Activated T-cell treated with anti-CD3 and anti-CD28 coated beads, Interleukin-2, amount 50 U/mL, for 24 hours (primary cell): ENCODE data around the gene ONECUT3.
"Not testable (repeated sequence)": the region's sequence is repeated elsewhere in the genome, so short reads cannot be mapped to it uniquely, and the experiment has no call there.

Source experiments
- DNase-seq: peaks from one replicate; pipeline ENCODE4 v3.0.0-alpha.2; 2020
- H3K27ac Mint-ChIP-seq: 2 replicates; pipeline ENCODE4 v1.8.0; 2020; ENCODE audit warnings: mild to moderate bottlenecking, mixed read lengths
- H3K27me3 Mint-ChIP-seq: 2 replicates; pipeline ENCODE4 v1.8.0; 2020; ENCODE audit warnings: mixed read lengths
- H3K36me3 Mint-ChIP-seq: 2 replicates; pipeline ENCODE4 v1.8.0; 2020; ENCODE audit warnings: low read depth, mixed read lengths
- H3K4me1 Mint-ChIP-seq: 2 replicates; pipeline ENCODE4 v1.8.0; 2020; ENCODE audit warnings: low read depth, mixed read lengths
- H3K4me3 Mint-ChIP-seq: 2 replicates; pipeline ENCODE4 v1.8.0; 2020; ENCODE audit warnings: mild to moderate bottlenecking, moderate library complexity, mixed read lengths
- H3K9me3 Mint-ChIP-seq: 2 replicates; pipeline ENCODE4 v1.8.0; 2020; ENCODE audit warnings: mixed read lengths

ONECUT3 gene

DNA sequence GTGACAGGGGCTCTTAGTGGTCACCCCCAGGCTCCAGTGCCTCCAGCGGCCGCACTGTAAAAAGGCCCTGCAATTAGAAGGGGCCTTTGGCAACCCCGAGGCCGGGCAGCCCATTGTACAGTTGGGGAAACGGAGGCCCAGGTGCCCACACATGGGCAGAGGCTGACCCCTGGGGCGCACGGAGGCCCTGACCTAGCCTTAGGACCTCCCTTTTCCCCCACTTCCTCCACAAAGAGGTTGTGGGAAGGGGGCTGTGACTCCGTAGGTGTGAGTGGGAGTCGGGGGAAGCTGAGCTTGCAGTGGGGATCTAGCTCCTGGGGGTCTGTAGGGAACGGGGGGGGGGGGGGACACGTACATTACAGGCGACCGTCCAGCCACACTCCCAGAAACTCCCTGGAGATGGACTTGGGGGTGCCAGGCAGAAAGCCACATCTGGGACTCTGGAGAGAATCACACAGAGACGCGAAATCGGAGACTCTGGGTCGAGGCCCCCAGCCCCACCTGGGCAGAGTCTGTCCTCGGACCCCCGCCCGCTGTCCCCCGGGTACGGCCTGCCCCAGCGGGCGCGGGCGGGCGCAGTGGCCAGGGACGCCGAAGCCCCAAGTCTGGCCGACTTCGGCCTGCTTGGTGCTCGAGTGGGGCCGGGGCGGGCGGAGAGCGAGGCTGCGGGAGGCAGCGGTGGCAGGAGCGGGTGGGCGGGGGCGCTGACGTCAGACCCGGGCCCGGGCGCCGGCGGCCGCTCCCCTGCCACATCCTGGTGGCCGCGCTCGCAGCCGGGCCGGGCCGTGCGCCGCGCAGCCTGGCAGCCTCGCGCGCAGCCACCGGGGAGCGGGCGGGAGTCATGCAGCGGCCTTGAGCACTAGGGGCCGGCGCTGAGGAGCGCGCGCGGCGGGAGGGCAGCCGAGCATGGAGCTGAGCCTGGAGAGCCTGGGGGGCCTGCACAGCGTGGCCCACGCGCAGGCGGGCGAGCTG, at the start of gene ONECUT3:
ONECUT3 (plus strand) TSS at position 750 of the 972 bp plus-strand sequence; CDS start at position 907, 157 bp downstream.
- peaks cover 16% of the 10 kb centered on the region for H3K4me1 Mint-ChIP-seq
- H3K4me3 Mint-ChIP-seq = no peak within 1 kb of the TSS
- no peaks in the 10 kb centered on the region for H3K9me3 Mint-ChIP-seq
- H3K36me3 Mint-ChIP-seq = no peaks in the 10 kb centered on the region
- peaks cover 67% of the 10 kb centered on the region for H3K27me3 Mint-ChIP-seq
- DNase-seq = no peak
- H3K27ac Mint-ChIP-seq = peak within 1 kb of the TSS; percentile 44

DNA sequence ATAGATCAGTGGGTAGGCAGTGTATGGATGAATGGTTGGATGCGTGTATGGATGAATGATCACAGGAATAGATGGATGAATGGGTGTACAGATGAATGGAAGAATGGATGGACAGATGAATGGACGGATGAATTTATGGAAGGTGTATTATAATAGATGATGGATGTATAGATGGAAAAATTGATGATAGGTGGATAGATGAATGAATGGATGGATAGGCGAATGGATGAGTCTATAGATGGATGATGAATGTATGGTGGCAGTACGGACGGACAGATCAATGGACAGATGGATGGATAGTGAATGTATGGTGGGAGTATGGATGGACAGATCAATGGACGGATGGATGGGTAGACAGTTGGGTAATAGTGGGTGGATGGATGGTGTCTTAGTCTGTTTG, 49.0 kb upstream of the ONECUT3 start:
- H3K27ac Mint-ChIP-seq = no peak overlapping the region
- peaks cover 10% of the 10 kb centered on the region for H3K4me1 Mint-ChIP-seq
- DNase-seq = no peak
- H3K4me3 Mint-ChIP-seq = no peak overlapping the region
- peaks cover 50% of the 10 kb centered on the region for H3K27me3 Mint-ChIP-seq
- peaks cover 11% of the 10 kb centered on the region for H3K9me3 Mint-ChIP-seq
- H3K36me3 Mint-ChIP-seq = no peaks in the 10 kb centered on the region

DNA sequence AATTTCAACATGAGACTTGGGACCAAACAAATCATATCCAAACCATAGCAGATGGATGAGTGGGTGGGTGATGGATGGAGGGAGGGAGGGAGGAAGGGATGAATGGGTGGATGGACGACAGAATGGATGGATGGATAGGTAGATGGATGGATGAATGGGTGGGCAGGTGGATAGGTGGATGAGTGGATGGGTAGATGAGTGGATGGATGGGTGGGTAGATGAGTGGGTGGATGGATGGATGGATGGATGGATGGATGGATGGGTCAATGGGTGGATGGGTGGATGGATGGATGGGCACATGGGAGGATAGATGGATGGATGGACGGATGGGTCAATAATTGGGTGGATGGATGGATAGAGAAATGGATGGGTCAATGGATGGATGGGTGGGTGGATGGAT, 47.9 kb upstream of the ONECUT3 start:
- Mint-ChIP-seq H3K4me1 (peaks cover 10% of the 10 kb centered on the region), H3K9me3 (peaks cover 11% of the 10 kb centered on the region), H3K27me3 (peaks cover 48% of the 10 kb centered on the region), H3K4me3 (no peak overlapping the region), H3K27ac (no peak overlapping the region), H3K36me3 (no peaks in the 10 kb centered on the region)
- no peak for DNase-seq

DNA sequence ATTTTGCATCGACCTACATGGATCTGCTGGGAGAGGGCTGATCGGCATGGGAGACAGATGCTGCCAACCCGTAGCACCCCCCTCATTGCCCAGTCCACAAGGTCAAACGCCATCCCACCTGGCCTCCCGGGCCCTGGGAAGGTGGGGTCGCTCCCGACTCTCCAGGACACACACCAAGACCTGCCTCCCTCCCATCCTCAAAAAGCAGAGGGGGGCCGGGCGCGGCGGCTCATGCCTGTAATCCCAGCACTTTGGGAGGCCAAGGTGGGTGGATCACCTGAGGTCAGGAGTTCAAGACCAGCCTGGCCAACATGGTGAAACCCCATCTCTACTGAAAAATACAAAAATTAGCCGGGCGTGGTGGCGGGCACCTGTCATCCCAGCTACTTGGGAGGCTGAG, 46.7 kb upstream of the ONECUT3 start:
- not testable (repeated sequence) for H3K27ac Mint-ChIP-seq, H3K4me3 Mint-ChIP-seq, H3K4me1 Mint-ChIP-seq, H3K36me3 Mint-ChIP-seq, DNase-seq
- H3K9me3 Mint-ChIP-seq = peaks cover 11% of the 10 kb centered on the region
- peaks cover 37% of the 10 kb centered on the region for H3K27me3 Mint-ChIP-seq

DNA sequence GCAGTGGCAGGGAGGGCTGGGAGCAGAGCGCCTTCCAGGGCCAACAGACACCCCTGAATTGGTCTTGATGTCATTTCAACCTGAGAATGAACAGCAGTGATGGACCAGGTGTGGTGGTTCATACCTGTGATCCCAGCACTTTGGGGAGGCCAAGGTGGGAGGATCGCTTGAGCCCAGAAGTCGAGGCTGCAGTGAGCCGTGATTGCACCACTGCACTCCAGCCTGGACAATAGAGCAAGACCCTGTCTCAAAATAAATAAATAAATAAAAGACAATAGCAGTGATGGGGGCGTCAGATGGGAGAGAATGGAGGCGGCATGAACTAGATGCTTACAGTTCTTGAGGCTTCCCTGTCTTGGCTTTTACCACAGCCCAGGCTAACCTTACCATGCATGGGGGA, 46.1 kb upstream of the ONECUT3 start:
- Mint-ChIP-seq H3K27me3 (peaks cover 31% of the 10 kb centered on the region), H3K36me3 (no peaks in the 10 kb centered on the region), H3K4me1 (no peaks in the 10 kb centered on the region), H3K9me3 (peaks cover 11% of the 10 kb centered on the region), H3K27ac (no peak overlapping the region), H3K4me3 (no peak overlapping the region)
- no peak for DNase-seq

DNA sequence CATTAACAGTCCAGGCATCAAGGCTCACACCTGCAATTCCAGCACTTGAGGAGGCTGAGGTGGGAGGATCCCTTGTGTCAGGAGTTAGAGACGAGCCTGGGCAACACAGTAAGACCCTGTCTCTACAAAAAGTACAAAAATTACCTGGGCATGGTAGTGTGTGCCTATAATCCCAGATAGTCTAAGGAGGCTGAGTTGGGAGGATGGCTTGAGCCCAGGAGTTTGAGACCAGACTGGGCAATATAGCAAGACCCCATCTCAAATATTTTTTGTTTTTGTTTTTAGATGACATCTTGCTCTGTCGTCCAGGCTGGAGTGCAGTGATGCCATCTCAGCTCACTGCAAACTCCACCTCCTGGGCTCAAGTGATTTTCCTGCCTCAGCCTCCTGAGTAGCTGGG, 40.1 kb upstream of the ONECUT3 start:
- DNase-seq = no peak

DNA sequence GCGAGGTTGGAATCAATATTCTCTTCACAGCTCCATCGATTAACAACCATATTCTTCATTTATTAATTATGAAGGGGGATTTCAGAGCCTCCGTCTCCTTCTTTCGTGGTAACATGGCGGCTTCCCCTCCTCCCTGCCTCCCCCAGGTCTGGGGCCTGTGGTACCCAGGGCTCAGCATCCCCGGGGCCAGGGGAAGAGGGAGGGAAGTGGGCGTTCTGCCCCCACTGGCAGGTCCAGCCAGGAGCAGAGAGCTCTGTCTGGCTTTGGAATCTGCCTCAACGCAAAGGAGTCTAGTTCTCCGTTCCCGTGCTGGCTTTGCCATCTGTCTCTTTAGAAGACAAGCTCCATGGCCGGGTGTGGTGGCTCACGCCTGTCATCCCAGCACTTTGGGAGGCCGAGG, 37.8 kb upstream of the ONECUT3 start:
- peaks cover 46% of the 10 kb centered on the region for H3K27me3 Mint-ChIP-seq
- no peaks in the 10 kb centered on the region for H3K9me3 Mint-ChIP-seq
- no peak for DNase-seq
- peaks cover 1% of the 10 kb centered on the region for H3K4me1 Mint-ChIP-seq
- H3K27ac Mint-ChIP-seq = no peak overlapping the region
- H3K4me3 Mint-ChIP-seq = no peak overlapping the region
- H3K36me3 Mint-ChIP-seq = no peaks in the 10 kb centered on the region

More for the DNA sequence above, 40.1 kb upstream of the ONECUT3 start:
- Mint-ChIP-seq H3K27ac (no peak overlapping the region), H3K36me3 (no peaks in the 10 kb centered on the region), H3K4me1 (peaks cover 1% of the 10 kb centered on the region), H3K4me3 (no peak overlapping the region), H3K9me3 (no peaks in the 10 kb centered on the region), H3K27me3 (peaks cover 40% of the 10 kb centered on the region)

DNA sequence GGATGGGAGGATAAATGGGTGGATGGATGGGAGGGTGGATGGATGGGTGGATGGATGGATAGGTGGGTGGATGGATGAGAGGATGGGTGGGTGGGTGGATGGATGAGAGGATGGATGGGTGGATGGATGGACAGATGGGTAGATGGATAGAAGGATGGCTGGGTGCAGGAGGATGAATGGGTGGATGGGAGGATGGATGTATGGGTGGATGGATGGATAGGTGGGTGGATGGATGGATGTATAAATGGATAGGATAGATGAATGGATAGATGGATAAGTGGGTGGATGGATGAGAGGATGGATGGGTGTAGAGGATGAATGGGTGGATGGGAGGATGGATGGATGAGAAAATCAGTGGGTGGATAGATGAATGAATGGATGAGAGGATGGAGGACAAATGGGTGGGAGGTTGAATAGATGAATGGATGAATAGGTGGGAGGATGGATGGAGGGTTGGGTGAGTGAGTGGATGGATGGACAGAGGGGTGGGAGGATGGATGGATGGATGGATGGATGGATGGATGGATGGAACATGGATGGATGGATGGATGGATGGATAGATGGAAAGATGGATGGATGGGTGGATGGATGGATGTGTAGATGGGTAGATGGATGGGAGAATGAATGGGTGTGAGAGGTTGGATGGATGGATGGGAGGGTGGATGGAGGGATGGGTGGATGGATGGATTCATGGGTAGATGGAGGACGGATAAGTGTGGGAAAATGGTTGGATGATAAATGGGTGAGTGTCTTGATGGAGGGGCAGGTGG, 35.9 kb upstream of the ONECUT3 start:
- Mint-ChIP-seq H3K4me3 (no peak overlapping the region), H3K36me3 (no peaks in the 10 kb centered on the region), H3K27me3 (peaks cover 63% of the 10 kb centered on the region), H3K9me3 (no peaks in the 10 kb centered on the region), H3K27ac (no peak overlapping the region), H3K4me1 (peaks cover 1% of the 10 kb centered on the region)
- no peak for DNase-seq

DNA sequence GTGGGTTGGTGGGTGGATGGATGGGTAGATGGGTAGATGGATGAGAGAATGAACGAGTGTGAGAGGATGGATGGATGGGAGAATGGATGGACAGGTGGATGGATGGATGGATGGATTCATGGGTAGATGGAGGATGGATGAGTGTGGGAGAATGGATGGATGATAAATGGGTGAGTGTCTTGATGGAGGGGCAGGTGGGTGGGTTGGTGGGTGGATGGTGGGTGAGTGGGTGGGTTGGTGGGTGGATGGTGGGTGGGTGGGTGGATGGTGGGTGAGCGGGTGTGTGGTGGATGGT, 35.4 kb upstream of the ONECUT3 start:
- H3K27me3 Mint-ChIP-seq = peaks cover 66% of the 10 kb centered on the region
- H3K4me3 Mint-ChIP-seq = no peak overlapping the region
- H3K4me1 Mint-ChIP-seq = peaks cover 1% of the 10 kb centered on the region
- DNase-seq = no peak
- H3K27ac Mint-ChIP-seq = no peak overlapping the region
- H3K9me3 Mint-ChIP-seq = no peaks in the 10 kb centered on the region
- H3K36me3 Mint-ChIP-seq = no peaks in the 10 kb centered on the region

DNA sequence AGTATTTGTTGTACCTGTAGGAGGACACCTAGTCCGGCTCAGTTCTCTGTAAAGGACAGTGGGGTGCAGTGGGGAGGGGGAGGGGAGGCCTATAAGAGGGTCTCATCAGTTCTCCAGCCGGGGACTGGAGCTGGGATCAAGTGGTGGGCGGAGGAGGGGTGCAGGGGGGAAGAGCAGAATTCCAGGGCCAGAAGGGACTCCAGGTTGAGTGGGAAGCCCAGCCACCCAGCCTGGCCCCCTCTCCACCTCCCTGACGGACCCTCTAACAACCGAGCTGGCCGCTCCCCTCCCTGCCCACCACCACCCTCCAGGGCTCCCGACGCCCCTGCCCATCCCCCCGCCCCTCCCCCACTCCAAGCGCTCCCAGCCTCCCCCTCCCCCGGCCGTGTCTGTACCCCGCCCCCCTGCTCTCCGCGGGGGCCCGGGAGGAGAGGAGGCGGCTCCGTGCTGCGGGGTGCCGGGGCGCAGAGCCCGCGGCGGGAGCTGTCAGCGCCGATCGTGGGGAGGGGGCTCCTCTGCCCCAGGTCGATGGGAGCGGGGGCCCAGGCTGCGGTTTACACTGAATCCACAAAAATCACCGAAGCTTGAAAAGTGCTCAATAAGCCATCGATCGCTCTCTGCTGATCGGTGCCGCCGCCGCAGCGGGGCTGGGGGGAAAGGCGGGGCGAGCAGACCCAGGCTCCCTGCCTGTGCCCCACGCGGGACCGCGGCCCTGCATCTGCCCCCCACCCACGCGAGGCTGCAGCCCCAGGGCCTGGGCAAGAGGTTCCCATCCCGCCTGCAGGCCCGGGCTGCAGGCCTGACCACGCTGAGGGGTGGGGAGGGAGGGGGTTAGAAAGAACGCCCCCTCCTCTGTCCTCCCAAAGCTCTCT, 34.6 kb upstream of the ONECUT3 start:
- Mint-ChIP-seq H3K27ac (no peak overlapping the region), H3K36me3 (no peaks in the 10 kb centered on the region), H3K27me3 (peaks cover 71% of the 10 kb centered on the region), H3K9me3 (no peaks in the 10 kb centered on the region), H3K4me3 (no peak overlapping the region), H3K4me1 (peaks cover 1% of the 10 kb centered on the region)
- DNase-seq = no peak

DNA sequence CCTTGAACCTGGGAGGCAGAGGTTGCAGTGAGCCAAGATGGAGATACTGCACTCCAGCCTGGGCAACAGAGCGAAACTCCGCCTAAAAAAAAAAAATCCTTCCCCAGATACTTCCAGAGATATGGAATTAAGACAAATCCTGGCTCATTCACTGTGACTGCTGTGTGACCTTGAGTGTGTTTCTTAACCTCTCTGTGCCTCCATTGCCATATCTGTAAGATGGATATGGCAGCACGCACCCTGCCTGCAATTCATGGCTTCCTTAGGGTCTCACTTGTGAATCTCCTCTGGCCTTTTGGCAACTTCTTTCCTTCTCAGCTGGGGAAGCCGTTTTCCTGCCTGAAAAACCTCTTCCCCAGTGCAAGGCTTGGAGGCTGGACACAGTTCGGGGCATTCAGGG, 33.8 kb upstream of the ONECUT3 start:
- no peaks in the 10 kb centered on the region for H3K36me3 Mint-ChIP-seq

DNA sequence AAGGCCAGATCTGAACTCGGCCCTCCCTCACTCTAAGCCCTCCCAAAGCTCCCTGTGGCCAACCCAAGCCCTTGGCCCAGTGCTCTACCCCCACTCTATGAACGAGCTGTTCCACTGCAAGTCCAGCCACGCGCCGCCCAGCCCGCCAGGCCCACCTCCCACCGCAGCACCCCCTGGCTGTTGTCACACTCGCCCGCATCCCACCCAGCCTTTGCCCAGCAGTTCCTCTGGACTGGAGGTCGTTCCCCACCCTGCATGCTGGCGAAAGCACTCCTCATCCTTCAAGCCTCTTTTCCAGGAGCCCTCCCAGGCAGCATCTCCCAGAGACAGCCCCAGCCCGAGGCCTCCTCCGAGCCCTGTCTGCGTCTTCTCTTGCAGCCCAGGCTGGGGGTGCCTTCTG, 33.1 kb upstream of the ONECUT3 start:
- no peak overlapping the region for H3K27ac Mint-ChIP-seq
- H3K27me3 Mint-ChIP-seq = peaks cover 78% of the 10 kb centered on the region
- DNase-seq = no peak
- H3K4me3 Mint-ChIP-seq = no peak overlapping the region
- H3K4me1 Mint-ChIP-seq = peaks cover 1% of the 10 kb centered on the region
- H3K9me3 Mint-ChIP-seq = no peaks in the 10 kb centered on the region
- no peaks in the 10 kb centered on the region for H3K36me3 Mint-ChIP-seq

More for the DNA sequence above, 33.8 kb upstream of the ONECUT3 start:
- Mint-ChIP-seq H3K9me3 (no peaks in the 10 kb centered on the region), H3K4me1 (peaks cover 1% of the 10 kb centered on the region), H3K4me3 (no peak overlapping the region), H3K27me3 (peaks cover 74% of the 10 kb centered on the region), H3K27ac (no peak overlapping the region)
- DNase-seq = no peak

DNA sequence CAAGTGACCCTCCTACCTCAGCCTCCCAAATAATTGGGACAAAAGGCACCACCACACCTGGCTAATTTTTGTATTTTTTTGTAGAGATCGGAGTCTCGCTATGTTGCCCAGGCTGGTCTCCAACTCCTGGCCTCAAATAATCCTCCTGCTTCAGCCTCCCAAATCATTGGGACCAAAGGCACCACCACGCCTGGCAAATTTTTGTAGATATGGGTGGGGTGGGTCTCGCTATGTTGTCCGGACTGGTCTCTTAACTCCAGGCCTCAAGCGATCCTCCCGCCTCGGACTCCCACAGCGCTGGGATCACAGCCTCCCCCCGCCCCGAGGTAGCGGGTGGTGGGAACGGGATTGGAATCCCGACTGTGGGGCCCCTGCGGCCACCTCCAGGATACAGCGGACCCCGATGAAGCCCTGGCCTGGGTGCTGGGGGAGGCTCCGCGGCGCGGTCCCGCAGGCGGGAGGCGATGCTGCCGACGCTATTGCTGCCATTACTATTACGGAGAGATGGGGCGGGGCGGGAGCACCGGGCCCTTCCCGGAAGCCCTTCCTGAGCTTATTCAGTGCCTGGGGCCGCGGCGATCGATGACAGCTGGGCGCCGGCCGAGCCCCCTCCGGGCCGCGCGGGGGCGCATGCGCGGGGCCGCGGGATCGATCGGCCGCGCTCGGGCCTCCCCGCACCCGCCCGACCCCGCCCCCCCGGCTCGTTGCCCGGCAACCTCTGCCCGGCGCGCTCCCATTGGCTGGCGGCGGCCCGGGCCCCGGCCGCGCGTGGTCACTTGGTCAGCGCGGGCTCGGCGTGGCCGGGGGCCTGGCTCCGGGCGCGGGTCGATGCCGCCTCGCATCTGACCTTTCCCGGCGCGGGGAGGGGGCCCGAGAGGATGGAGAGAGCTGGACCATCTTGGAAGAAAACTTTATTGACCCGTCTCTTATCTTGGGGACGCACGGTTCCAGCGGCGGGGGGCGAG, 27.9 kb upstream of the ONECUT3 start:
- Mint-ChIP-seq H3K27me3 (peaks cover 74% of the 10 kb centered on the region), H3K27ac (no peak overlapping the region), H3K36me3 (no peaks in the 10 kb centered on the region), H3K4me1 (peaks cover 2% of the 10 kb centered on the region), H3K9me3 (no peaks in the 10 kb centered on the region), H3K4me3 (peak overlapping the region; percentile 57)
- DNase-seq = peak; percentile 65
